B cell (primary cell): ENCODE results near the gene SHANK2. TPM values are rescaled to one million over a fixed set of nuclear protein-coding genes. Genes with fewer than 3 reads are reported as not detected.

Experiments used
- ATAC-seq: fragments of 200-7000 bp; cut with Tn5 transposase; one replicate; pipeline ENCODE4 v1.10.0; 2021; ENCODE audit warnings: low read depth, mild to moderate bottlenecking, moderate number of reproducible peaks, moderate library complexity
- CTCF ChIA-PET: fragments of 350-600 bp; sonication (Branson Sonifier 250); formaldehyde crosslinking; loops from one replicate; lab custom pipeline; 2021; ENCODE audit warnings: antibody characterized with exemption, inconsistent platforms; lab: Charles Lee
- POLR2A ChIA-PET: fragments of 350-600 bp; sonication (Branson Sonifier 250); formaldehyde crosslinking; loops from one replicate; lab custom pipeline; 2021; ENCODE audit warnings: antibody characterized with exemption; lab: Charles Lee
- DNase-seq: peaks from one replicate; pipeline ENCODE4 v3.0.0; 2013
- H2AFZ ChIP-seq: 2 replicates; pipeline ENCODE4 v1.6.1; 2012; ENCODE audit warnings: mild to moderate bottlenecking, low read depth, low read length; ENCODE audit not compliant: insufficient read depth, poor library complexity, severe bottlenecking
- H3K27ac ChIP-seq, 2 donors: 1 replicate in 1 of 2; 2 replicates in 1 of 2; pipeline ENCODE4 v1.5.1; 2012 to 2013; ENCODE audit warnings: low read length in 2 of 2, mild to moderate bottlenecking in 2 of 2, moderate library complexity in 1 of 2
- H3K27me3 ChIP-seq, 4 experiments: fragments of 200-600 bp in 1 of 4; sonication (generic) in 1 of 4; replicated peaks in 1 of 4; 1 replicate in 2 of 4; 2 replicates in 2 of 4; pipeline versions ENCODE4 v1.6.1 to v1.7.0; 2013 to 2016; ENCODE audit warnings: low read length in 3 of 4, mild to moderate bottlenecking in 2 of 4, mixed read lengths in 1 of 4, moderate library complexity in 1 of 4; ENCODE audit not compliant: insufficient read depth in 4 of 4, control insufficient read depth in 3 of 4; ENCODE audit errors: control extremely low read depth in 1 of 4
- H3K36me3 ChIP-seq, 2 experiments: replicated peaks in 1 of 2; 1 replicate in 1 of 2; 2 replicates in 1 of 2; pipeline versions ENCODE4 v1.6.1 to v1.7.1; 2013; ENCODE audit warnings: low read length in 1 of 2; ENCODE audit not compliant: insufficient read depth in 2 of 2, control insufficient read depth in 1 of 2; ENCODE audit errors: control extremely low read depth in 1 of 2, extremely low read depth in 1 of 2
- H3K4me1 ChIP-seq, 2 donors: fragments of 200-600 bp in 1 of 2; sonication (generic) in 1 of 2; 1 replicate in 1 of 2; 2 replicates in 1 of 2; pipeline versions ENCODE4 v1.5.1 to v1.6.1; 2013 to 2017; ENCODE audit warnings: low read length in 2 of 2; ENCODE audit not compliant: control insufficient read depth in 2 of 2, insufficient read depth in 2 of 2
- H3K4me2 ChIP-seq: replicated peaks from 2 replicates; pipeline ENCODE3; 2012; ENCODE audit warnings: mild to moderate bottlenecking, low read depth, low read length; ENCODE audit not compliant: poor library complexity, severe bottlenecking
- H3K4me3 ChIP-seq, 5 experiments: fragments of 200-600 bp in 1 of 5; sonication (generic) in 1 of 5; 1 replicate in 3 of 5; 2 replicates in 2 of 5; pipeline versions ENCODE4 v1.5.1 to v1.7.0; 2011 to 2016; ENCODE audit warnings: low read length in 4 of 5, mild to moderate bottlenecking in 4 of 5, low read depth in 2 of 5, control low read depth in 1 of 5, moderate library complexity in 1 of 5; ENCODE audit not compliant: insufficient read depth in 1 of 5; ENCODE audit errors: control extremely low read depth in 1 of 5, extremely low read depth in 1 of 5
- H3K79me2 ChIP-seq: fragments of 200-600 bp; sonication (generic); one replicate; pipeline ENCODE4 v1.6.0; 2016; ENCODE audit warnings: low read length; ENCODE audit not compliant: control insufficient read depth, insufficient read depth
- H3K9ac ChIP-seq: fragments of 200-600 bp; sonication (generic); 2 replicates; pipeline ENCODE4 v1.6.1; 2017; ENCODE audit warnings: mild to moderate bottlenecking, low read length, moderate library complexity
- H3K9me3 ChIP-seq, 3 donors: one replicate each; pipeline versions ENCODE4 v1.6.1 to v1.7.1; 2013; ENCODE audit warnings: low read length in 2 of 3; ENCODE audit not compliant: control insufficient read depth in 2 of 3, insufficient read depth in 1 of 3; ENCODE audit errors: control extremely low read depth in 1 of 3
- H4K20me1 ChIP-seq: 2 replicates; pipeline ENCODE4 v1.6.0; 2012; ENCODE audit warnings: mild to moderate bottlenecking, low read length; ENCODE audit not compliant: insufficient read depth, control insufficient read depth, poor library complexity, severe bottlenecking
- H3K27ac Mint-ChIP-seq: one replicate; pipeline ENCODE4 v1.8.0; 2021; ENCODE audit warnings: mixed read lengths
- H3K27me3 Mint-ChIP-seq: one replicate; pipeline ENCODE4 v1.8.0; 2021; ENCODE audit warnings: mixed read lengths
- H3K4me1 Mint-ChIP-seq: one replicate; pipeline ENCODE4 v1.8.0; 2021; ENCODE audit warnings: mixed read lengths
- H3K4me3 Mint-ChIP-seq: one replicate; pipeline ENCODE4 v1.8.0; 2021; ENCODE audit warnings: mixed read lengths
- H3K9me3 Mint-ChIP-seq: one replicate; pipeline ENCODE4 v1.8.0; 2022; ENCODE audit warnings: mixed read lengths; ENCODE audit not compliant: insufficient read depth
- CTCF ChIP-seq: fragments of 200-600 bp; IDR thresholded peaks from one replicate; pipeline ENCODE4 v1.8.0; 2022; ENCODE audit warnings: antibody characterized with exemption, mild to moderate bottlenecking
- EZH2 ChIP-seq: IDR thresholded peaks from 2 replicates; pipeline ENCODE4 v1.6.1; 2012; ENCODE audit warnings: borderline replicate concordance, low read depth, mild to moderate bottlenecking, moderate library complexity, low read length; ENCODE audit not compliant: insufficient read depth, poor library complexity, severe bottlenecking
- WGBS: methylation state at CpG from one replicate; pipeline ENCODE4 v1.1.5; 2013; ENCODE audit warnings: missing lambda C conversion rate; ENCODE audit not compliant: insufficient coverage; 5-methylcytosine and 5-hydroxymethylcytosine counted together
- intact Hi-C: fragments of 100-400 bp; cut with micrococcal nuclease; formaldehyde crosslinking; loops from one replicate; pipeline ENCODE4 v1.10.0; 2022
- polyA plus RNA-seq: library from polyadenylated mRNA; depleted of rRNA; stranded (reverse); fragments of >200 nt; gene quantifications from 2 replicates; pipeline ENCODE4 v1.2.3, GENCODE V29; 2012
- total RNA-seq, 2 donors: library from RNA; stranded (reverse); fragments of 120-200 nt in 1 of 2; gene quantifications; 1 replicate in 1 of 2; 2 replicates in 1 of 2; pipeline versions ENCODE4 v1.2.3 to v1.2.4, GENCODE V29; 2013 to 2022

The SHANK2 gene
- total and polyA plus RNA-seq, 2 donors (not counting 1 experiment from before 2014, with no cell fraction given) = 0.07 to 0.28 TPM

DNA sequence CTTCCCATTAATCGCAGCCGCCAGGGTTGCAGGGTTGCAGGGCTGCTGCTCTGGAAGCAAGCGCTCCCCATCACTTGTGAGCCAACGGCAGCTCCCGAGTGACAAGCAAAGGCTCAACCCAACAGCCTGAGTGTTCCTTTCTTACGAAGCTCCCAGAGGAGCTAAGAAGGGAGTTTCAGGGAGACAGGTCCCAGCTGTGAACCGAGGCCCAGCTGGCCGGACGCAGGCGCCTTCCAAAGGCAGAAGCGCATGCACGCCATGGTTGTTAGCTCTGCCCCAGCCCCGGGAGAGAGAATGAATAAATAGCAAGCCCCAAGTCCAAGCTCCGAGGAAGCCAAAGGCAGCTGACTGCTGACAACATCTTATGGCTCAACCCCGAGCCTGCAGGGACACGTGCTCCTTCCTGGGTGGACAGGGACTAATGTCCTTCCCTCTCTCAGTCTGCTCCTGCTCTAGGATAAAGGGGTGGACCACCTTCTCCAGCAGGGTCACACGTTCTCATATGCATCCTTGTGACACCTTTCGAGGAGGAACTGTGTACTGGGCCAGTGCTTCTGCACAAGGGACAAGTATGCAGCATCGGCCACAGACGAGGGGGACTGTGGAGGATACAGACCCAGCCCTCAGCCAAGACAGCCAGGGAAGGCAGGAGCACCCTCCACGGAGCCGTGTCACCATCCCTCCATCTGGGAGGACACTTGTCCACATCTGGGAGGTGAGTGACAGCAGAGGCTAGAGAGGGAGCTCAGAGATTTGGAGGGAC lies 29.9 kb downstream of the SHANK2 start:
- DNase-seq (no peak), ATAC-seq (no peak)
- Histone ChIP-seq H3K27me3 (no peaks in the 10 kb centered on the region), H4K20me1 (no peaks in the 10 kb centered on the region), H2AFZ (no peak overlapping the region), H3K4me1 (no peaks in the 10 kb centered on the region), H3K4me3 (no peak overlapping the region), H3K36me3 (no peaks in the 10 kb centered on the region), H3K9ac (no peak overlapping the region), H3K9me3 (peaks cover 2 to 24% (median 4%) of the 10 kb centered on the region in 3 donors), H3K4me2 (no peak overlapping the region), H3K79me2 (no peaks in the 10 kb centered on the region), H3K27ac (no peak overlapping the region)
- Mint-ChIP-seq H3K27me3 (peaks cover 12% of the 10 kb centered on the region), H3K27ac (no peak overlapping the region), H3K4me3 (no peak overlapping the region), H3K9me3 (peaks cover 11% of the 10 kb centered on the region), H3K4me1 (no peaks in the 10 kb centered on the region)
- no peak for TF ChIP-seq CTCF
- TF ChIP-seq EZH2 = no peak
- intact Hi-C loops = no loop called here
- WGBS = 84% methylated on average over 19 of the region's 22 CpGs
- CTCF ChIA-PET = no interaction called here
- POLR2A ChIA-PET = no interaction called here

DNA sequence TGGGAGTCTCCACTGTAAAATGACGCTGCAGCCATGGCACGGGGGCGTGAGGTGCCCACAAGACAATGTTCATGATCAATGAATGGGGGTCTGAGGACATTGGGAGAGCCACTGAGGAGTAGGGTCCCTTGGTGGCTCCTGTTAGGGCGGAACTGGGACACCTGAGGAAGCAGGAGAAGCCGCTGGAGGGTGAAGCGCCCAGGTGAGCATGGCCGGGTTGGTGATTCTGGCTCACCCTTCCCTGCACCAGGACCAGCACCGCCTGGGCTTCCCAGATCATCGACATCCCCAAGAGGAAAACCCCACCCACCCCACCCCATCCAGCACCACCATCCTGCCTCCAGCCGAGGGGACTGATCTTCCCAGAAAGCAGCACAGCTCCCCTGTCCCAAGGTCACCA lies 30.6 kb downstream of the SHANK2 start:
- Histone ChIP-seq H3K36me3 (no peaks in the 10 kb centered on the region), H3K9ac (no peak overlapping the region), H4K20me1 (no peaks in the 10 kb centered on the region), H3K4me3 (no peak overlapping the region), H3K27me3 (no peaks in the 10 kb centered on the region), H2AFZ (no peak overlapping the region), H3K27ac (no peak overlapping the region), H3K9me3 (peaks cover 0 to 24% (median 2%) of the 10 kb centered on the region in 3 donors), H3K4me1 (no peaks in the 10 kb centered on the region), H3K79me2 (no peaks in the 10 kb centered on the region), H3K4me2 (no peak overlapping the region)
- ChIA-PET CTCF (no interaction called here), POLR2A (no interaction called here)
- H3K27me3 Mint-ChIP-seq = peaks cover 12% of the 10 kb centered on the region
- no peaks in the 10 kb centered on the region for H3K4me1 Mint-ChIP-seq
- TF ChIP-seq CTCF = no peak
- no peak for TF ChIP-seq EZH2
- peaks cover 8% of the 10 kb centered on the region for H3K9me3 Mint-ChIP-seq
- intact Hi-C loops = no loop called here
- no peak for ATAC-seq
- H3K4me3 Mint-ChIP-seq = no peak overlapping the region
- H3K27ac Mint-ChIP-seq = no peak overlapping the region
- 89% methylated on average over 9 of the region's 10 CpGs for WGBS
- no peak for DNase-seq
